Measurements from ENCODE around the gene ACAD10. TPM values are rescaled to one million over a fixed set of nuclear protein-coding genes. Genes with fewer than 3 reads are reported as not detected.

The ACAD10 gene
- total and polyA plus RNA-seq, 10 of the 15 experiments (the other 5 are each of a cell fraction or from before 2014, with no cell fraction given): 2.9 to 21.9 (median 17.5) TPM

DNA sequence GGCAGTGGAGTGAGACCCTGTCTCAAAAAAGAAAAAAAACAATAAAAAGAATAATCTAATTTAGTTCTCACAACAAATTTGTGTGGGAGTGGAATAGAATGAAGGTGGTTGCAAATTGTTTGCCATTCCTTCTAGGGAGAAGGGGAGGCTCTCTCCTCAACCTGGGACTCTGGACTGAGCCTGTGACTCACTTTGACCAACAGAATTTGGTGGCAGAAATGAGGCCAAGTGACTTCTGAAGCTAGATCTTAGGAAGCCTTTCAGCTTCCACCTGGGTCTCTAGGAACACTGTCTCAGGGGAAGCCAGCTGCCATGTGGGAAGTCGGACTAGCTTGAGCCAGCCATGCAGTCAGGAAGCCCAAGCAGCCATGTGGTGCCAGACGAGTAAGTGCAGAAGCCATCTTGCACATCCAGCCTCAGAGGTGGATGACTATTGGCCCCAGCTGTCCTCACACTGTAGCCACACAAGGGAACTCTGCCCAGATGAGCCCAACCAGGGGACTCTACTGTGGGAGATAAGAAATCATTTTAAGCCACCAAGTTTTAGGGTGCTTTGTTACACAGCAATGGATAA lies 95.3 kb downstream of the ACAD10 start:
- RAD21 ChIA-PET (ENCODE audit: unreplicated experiment): interaction anchor here (1.5 kb wide), 1 partner anchor 17 kb away, joined by 3 read pairs; no protein-coding TSS in a partner anchor
- no peak for FAIRE-seq
- Histone ChIP-seq H3K79me2 (ENCODE audit: control insufficient read depth, insufficient read depth, low read length) (no peaks in the 10 kb centered on the region), H3K4me2 (ENCODE audit: control insufficient read depth, insufficient read depth) (no peak overlapping the region), H3K9ac (ENCODE audit: control insufficient read depth, insufficient read depth, low read length) (no peak overlapping the region), H3K9me3 (replicated peaks; ENCODE audit: control insufficient read depth, insufficient read depth, low read length) (no peaks in the 10 kb centered on the region), H2AFZ (ENCODE audit: control insufficient read depth, low read depth, low read length) (no peak overlapping the region), H3K4me3 (no peak overlapping the region), H3K27me3 (replicated peaks in 1 of 2; ENCODE audit: control insufficient read depth in 2 of 2, insufficient read depth in 2 of 2, low read length in 1 of 2) (no peaks in the 10 kb centered on the region), H4K20me1 (ENCODE audit: control insufficient read depth, insufficient read depth) (no peaks in the 10 kb centered on the region), H3K4me1 (ENCODE audit: control insufficient read depth, insufficient read depth, low read length) (peaks cover 3% of the 10 kb centered on the region), H3K36me3 (ENCODE audit: control insufficient read depth in 2 of 2, insufficient read depth in 2 of 2, low read length in 1 of 2) (no peaks in the 10 kb centered on the region), H3K27ac (ENCODE audit: control insufficient read depth, insufficient read depth) (no peak overlapping the region)
- no peak for ATAC-seq
- no peak for DNase-seq (ENCODE audit: low read depth, low spot score)
- POLR2A ChIA-PET: no interaction called here
- CTCF ChIA-PET: interaction anchor here (0.7 to 1.2 kb wide), 2 partner anchors 20 to 26 kb away, joined by 3 read pairs; no protein-coding TSS in a partner anchor
- BruUV-seq (replicated peaks): no TSS peak
- SMC1A ChIA-PET (ENCODE audit: uncharacterized antibody, unreplicated experiment): no interaction called here
- WGBS (ENCODE audit: insufficient coverage, insufficient replicate concordance, low lambda C conversion rate, missing lambda C conversion rate): 75% methylated on average over 2 of the region's 2 CpGs
- TF ChIP-seq SPI1 (IDR thresholded peaks at IDR 0.05; ENCODE audit: borderline replicate concordance, insufficient read depth, low read depth, low read length) (no peak), YY1 (IDR thresholded peaks at IDR 0.05; ENCODE audit: low read depth, low read length) (peak; percentile 55)
- intact Hi-C loops (cut with micrococcal nuclease; ENCODE audit: unreplicated experiment) (loop anchor here (10.0 kb wide), 1 partner anchor 386 kb away; no protein-coding TSS in a partner anchor), in situ Hi-C loops (cut with MboI) (no loop called here)

DNA sequence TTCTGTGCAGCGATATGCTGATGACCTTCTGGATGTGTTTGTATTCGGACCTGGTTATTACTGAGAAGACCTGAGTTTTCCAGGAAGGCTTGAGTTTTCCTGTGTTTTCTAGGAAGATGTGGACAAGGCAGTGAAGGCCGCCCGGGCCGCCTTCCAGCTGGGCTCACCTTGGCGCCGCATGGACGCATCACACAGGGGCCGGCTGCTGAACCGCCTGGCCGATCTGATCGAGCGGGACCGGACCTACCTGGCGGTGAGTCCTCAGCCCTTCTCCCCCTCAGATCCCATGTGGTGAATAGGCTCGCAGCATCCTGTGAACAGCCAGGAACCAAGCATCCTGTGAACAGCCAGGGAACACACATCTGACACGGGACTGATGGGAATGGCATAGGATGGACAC lies 97.2 kb downstream of the ACAD10 start:
- DNase-seq (ENCODE audit: low read depth, low spot score) (no peak), ATAC-seq (no peak), FAIRE-seq (no peak)
- Histone ChIP-seq H3K27me3 (replicated peaks in 1 of 2; ENCODE audit: control insufficient read depth in 2 of 2, insufficient read depth in 2 of 2, low read length in 1 of 2) (no peaks in the 10 kb centered on the region), H2AFZ (ENCODE audit: control insufficient read depth, low read depth, low read length) (no peak overlapping the region), H3K27ac (ENCODE audit: control insufficient read depth, insufficient read depth) (no peak overlapping the region), H3K4me2 (ENCODE audit: control insufficient read depth, insufficient read depth) (no peak overlapping the region), H3K4me3 (no peak overlapping the region), H3K9me3 (replicated peaks; ENCODE audit: control insufficient read depth, insufficient read depth, low read length) (no peaks in the 10 kb centered on the region), H3K36me3 (ENCODE audit: control insufficient read depth in 2 of 2, insufficient read depth in 2 of 2, low read length in 1 of 2) (no peaks in the 10 kb centered on the region), H3K4me1 (ENCODE audit: control insufficient read depth, insufficient read depth, low read length) (no peaks in the 10 kb centered on the region), H4K20me1 (ENCODE audit: control insufficient read depth, insufficient read depth) (no peaks in the 10 kb centered on the region), H3K9ac (ENCODE audit: control insufficient read depth, insufficient read depth, low read length) (no peak overlapping the region), H3K79me2 (ENCODE audit: control insufficient read depth, insufficient read depth, low read length) (no peaks in the 10 kb centered on the region)
- CTCF ChIA-PET: no interaction called here
- intact Hi-C loops (cut with micrococcal nuclease; ENCODE audit: unreplicated experiment): loop anchor here (10.0 kb wide), 1 partner anchor 388 kb away; no protein-coding TSS in a partner anchor
- POLR2A ChIA-PET: no interaction called here
- in situ Hi-C loops (cut with MboI): no loop called here
- no TSS peak for BruUV-seq (replicated peaks)
- SMC1A ChIA-PET (ENCODE audit: uncharacterized antibody, unreplicated experiment): interaction anchor here (1.5 kb wide), 1 partner anchor 29 kb away, joined by 3 read pairs; no protein-coding TSS in a partner anchor
- RAD21 ChIA-PET (ENCODE audit: unreplicated experiment): no interaction called here
- WGBS (ENCODE audit: insufficient coverage, insufficient replicate concordance, low lambda C conversion rate, missing lambda C conversion rate): 92% methylated on average over 17 of the region's 17 CpGs
- no peak for TF ChIP-seq CREB1 (IDR thresholded peaks at IDR 0.05; ENCODE audit: low read depth)
- no peak for TF ChIP-seq IRF4 (IDR thresholded peaks at IDR 0.05; ENCODE audit: low read depth, low read length)
- no peak for TF ChIP-seq EED (IDR thresholded peaks at IDR 0.05; ENCODE audit: low read depth)
- TF ChIP-seq SMAD5 (IDR thresholded peaks at IDR 0.05; ENCODE audit: low read depth): no peak
- no peak for TF ChIP-seq IKZF1 (conservative IDR thresholded peaks at IDR 0.05)
- no peak for TF ChIP-seq ZBED1 (IDR thresholded peaks at IDR 0.05; ENCODE audit: borderline replicate concordance)
- TF ChIP-seq E2F8 (IDR thresholded peaks at IDR 0.05; ENCODE audit: low read depth, partially characterized antibody): no peak
- TF ChIP-seq, protein P1, sequence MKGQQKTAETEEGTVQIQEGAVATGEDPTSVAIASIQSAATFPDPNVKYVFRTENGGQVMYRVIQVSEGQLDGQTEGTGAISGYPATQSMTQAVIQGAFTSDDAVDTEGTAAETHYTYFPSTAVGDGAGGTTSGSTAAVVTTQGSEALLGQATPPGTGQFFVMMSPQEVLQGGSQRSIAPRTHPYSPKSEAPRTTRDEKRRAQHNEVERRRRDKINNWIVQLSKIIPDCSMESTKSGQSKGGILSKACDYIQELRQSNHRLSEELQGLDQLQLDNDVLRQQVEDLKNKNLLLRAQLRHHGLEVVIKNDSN (IDR thresholded peaks at IDR 0.05; ENCODE audit: borderline replicate concordance, extremely low read length, insufficient read depth, low read depth, low read length): no peak
- no peak for TF ChIP-seq BHLHE40 (IDR thresholded peaks at IDR 0.05; ENCODE audit: borderline replicate concordance in 1 of 2, low read depth in 2 of 2, low read length in 1 of 2)
- TF ChIP-seq NBN (IDR thresholded peaks at IDR 0.05): no peak
- TF ChIP-seq RBBP5 (conservative IDR thresholded peaks at IDR 0.05): no peak
- TF ChIP-seq ZNF24 (IDR thresholded peaks at IDR 0.05): no peak
- TF ChIP-seq TCF7 (IDR thresholded peaks at IDR 0.05; ENCODE audit: borderline replicate concordance): no peak
- no peak for TF ChIP-seq CHD1 (IDR thresholded peaks at IDR 0.05; ENCODE audit: low read depth, low read length)
